Activated CD4-positive, CD25-positive, alpha-beta regulatory T cell treated with anti-CD3 and anti-CD28 coated beads, Interleukin-2, amount 50 U/mL, for 72 hours (primary cell): ENCODE results near the gene ATRN.
A peak's percentile ranks its signal among the peaks of the same experiment; 100 is the strongest.
"Not testable (repeated sequence)": the region's sequence is repeated elsewhere in the genome, so short reads cannot be mapped to it uniquely, and the experiment has no call there.

Experiments used
- DNase-seq: peaks from one replicate; pipeline ENCODE4 v3.0.0; 2021

ATRN gene

GRCh38 chr20:3470627-3471396, at the start of gene ATRN:
ATRN (plus strand) TSS chr20:3471018; CDS start chr20:3471108, 90 bp downstream.
- DNase-seq, result peak; percentile 98

GRCh38 chr20:3421985-3422384, 48.8 kb upstream of the ATRN start:
- no peak for DNase-seq

- DNase-seq, result no peak
Observed at GRCh38 chr20:3423126-3423525, 47.7 kb upstream of the ATRN start.

GRCh38 chr20:3426766-3427165, 44.1 kb upstream of the ATRN start:
- DNase-seq, result not testable (repeated sequence)

- no peak for DNase-seq
Observed at GRCh38 chr20:3430376-3431069, 40.3 kb upstream of the ATRN start.

GRCh38 chr20:3431109-3431508, 39.7 kb upstream of the ATRN start:
- no peak for DNase-seq

GRCh38 chr20:3432844-3433243, 38.0 kb upstream of the ATRN start:
- DNase-seq, result no peak

- DNase-seq, result no peak
Observed at GRCh38 chr20:3433744-3434143, 37.1 kb upstream of the ATRN start.

- DNase-seq, result no peak
Observed at GRCh38 chr20:3434232-3434631, 36.6 kb upstream of the ATRN start.

GRCh38 chr20:3436864-3437574, 33.8 kb upstream of the ATRN start:
- DNase-seq, result no peak

GRCh38 chr20:3446779-3447178, 24.0 kb upstream of the ATRN start:
- DNase-seq, result no peak

GRCh38 chr20:3447321-3447720, 23.5 kb upstream of the ATRN start:
- DNase-seq, result no peak

- DNase-seq, result no peak
Observed at GRCh38 chr20:3449319-3449718, 21.5 kb upstream of the ATRN start.

- no peak for DNase-seq
Observed at GRCh38 chr20:3452136-3452535, 18.7 kb upstream of the ATRN start.

- DNase-seq, result no peak
Observed at GRCh38 chr20:3452690-3453089, 18.1 kb upstream of the ATRN start.

GRCh38 chr20:3454831-3455230, 16.0 kb upstream of the ATRN start:
- no peak for DNase-seq

GRCh38 chr20:3456648-3457047, 14.2 kb upstream of the ATRN start:
- no peak for DNase-seq

- DNase-seq, result no peak
Observed at GRCh38 chr20:3459881-3460307, 10.9 kb upstream of the ATRN start.

GRCh38 chr20:3461211-3461771, 9.5 kb upstream of the ATRN start:
- no peak for DNase-seq

- no peak for DNase-seq
Observed at GRCh38 chr20:3461911-3462677, 8.7 kb upstream of the ATRN start.

- DNase-seq, result no peak
Observed at GRCh38 chr20:3464166-3464565, 6.7 kb upstream of the ATRN start.

- no peak for DNase-seq
Observed at GRCh38 chr20:3465301-3465700, 5.5 kb upstream of the ATRN start.

- no peak for DNase-seq
Observed at GRCh38 chr20:3470208-3470626, 601 bp upstream of the ATRN start.
